ENCODE results near the gene MMP14. TPM values are rescaled to one million over a fixed set of nuclear protein-coding genes. Genes with fewer than 3 reads are reported as not detected.

Gene MMP14
- total RNA-seq, 1 experiment from 2014 or later, result 34.8 TPM

DNA sequence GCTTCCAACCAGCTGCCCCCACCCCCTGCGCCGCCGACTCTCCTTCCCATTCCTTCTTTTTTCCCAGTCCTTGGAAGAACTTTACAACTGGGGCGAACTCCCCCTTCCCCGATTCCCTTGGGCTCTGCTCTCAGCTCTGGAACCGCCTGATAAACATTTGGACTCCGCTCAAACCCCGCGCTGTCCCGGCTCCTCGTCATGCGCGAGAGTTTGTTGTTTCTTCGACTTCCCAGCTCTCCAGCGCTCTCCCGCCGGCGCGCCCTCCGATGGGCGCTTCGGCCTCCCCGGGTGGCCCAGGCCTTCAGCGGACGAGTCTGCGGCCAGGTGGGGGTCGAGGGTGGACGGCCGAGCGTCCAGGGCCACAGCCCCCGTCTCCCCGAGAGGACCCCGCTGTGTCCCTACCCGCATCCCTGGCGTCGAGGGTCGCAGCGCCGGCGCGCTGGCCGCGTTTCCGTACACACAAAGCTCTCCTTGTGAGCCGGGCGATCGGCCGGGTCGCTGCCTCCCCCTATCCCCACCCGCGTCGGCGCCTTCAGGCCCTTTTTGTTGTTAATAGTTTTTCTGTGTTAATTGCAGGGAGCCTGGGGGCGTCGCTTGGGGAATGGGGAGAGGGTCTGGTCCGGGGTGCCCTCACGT lies 847 bp downstream of the MMP14 start:
- Histone ChIP-seq H3K9me3 (ENCODE audit: insufficient read depth, low read depth) (no peaks in the 10 kb centered on the region), H3K4me3 (peak overlapping the region; percentile 57; the same call in 1 of the 2 replicates), H4K20me1 (ENCODE audit: insufficient read depth) (no peaks in the 10 kb centered on the region), H2AFZ (peak overlapping the region; percentile 81), H3K4me2 (peak overlapping the region; percentile 58), H3K4me1 (replicated peaks; ENCODE audit: insufficient read depth) (no peaks in the 10 kb centered on the region), H3K79me2 (ENCODE audit: low read depth) (no peaks in the 10 kb centered on the region), H3F3A (ENCODE audit: insufficient read depth, low read depth) (no peaks in the 10 kb centered on the region), H3K9me2 (ENCODE audit: insufficient read depth) (no peaks in the 10 kb centered on the region), H3K27me3 (ENCODE audit: insufficient read depth, low read depth) (no peaks in the 10 kb centered on the region), H3K36me3 (ENCODE audit: low read depth) (no peaks in the 10 kb centered on the region), H3K27ac (no peak overlapping the region)
- DNase-seq, result no peak
- ChIA-PET CTCF (interaction anchor here (0.7 kb wide), 1 partner anchor 240 kb away, joined by 3 read pairs; no protein-coding TSS in a partner anchor), POLR2A (ENCODE audit: unreplicated experiment) (interaction anchor here (0.7 kb wide), 1 partner anchor 314 kb away, joined by 3 read pairs; no protein-coding TSS in a partner anchor)
- intact Hi-C loops (cut with micrococcal nuclease; ENCODE audit: unreplicated experiment), result no loop called here
- BruUV-seq (replicated peaks), result no TSS peak
- TF ChIP-seq, protein P1, sequence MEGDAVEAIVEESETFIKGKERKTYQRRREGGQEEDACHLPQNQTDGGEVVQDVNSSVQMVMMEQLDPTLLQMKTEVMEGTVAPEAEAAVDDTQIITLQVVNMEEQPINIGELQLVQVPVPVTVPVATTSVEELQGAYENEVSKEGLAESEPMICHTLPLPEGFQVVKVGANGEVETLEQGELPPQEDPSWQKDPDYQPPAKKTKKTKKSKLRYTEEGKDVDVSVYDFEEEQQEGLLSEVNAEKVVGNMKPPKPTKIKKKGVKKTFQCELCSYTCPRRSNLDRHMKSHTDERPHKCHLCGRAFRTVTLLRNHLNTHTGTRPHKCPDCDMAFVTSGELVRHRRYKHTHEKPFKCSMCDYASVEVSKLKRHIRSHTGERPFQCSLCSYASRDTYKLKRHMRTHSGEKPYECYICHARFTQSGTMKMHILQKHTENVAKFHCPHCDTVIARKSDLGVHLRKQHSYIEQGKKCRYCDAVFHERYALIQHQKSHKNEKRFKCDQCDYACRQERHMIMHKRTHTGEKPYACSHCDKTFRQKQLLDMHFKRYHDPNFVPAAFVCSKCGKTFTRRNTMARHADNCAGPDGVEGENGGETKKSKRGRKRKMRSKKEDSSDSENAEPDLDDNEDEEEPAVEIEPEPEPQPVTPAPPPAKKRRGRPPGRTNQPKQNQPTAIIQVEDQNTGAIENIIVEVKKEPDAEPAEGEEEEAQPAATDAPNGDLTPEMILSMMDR (conservative IDR thresholded peaks at IDR 0.05), result no peak
- no peak for TF ChIP-seq EZH2 (IDR thresholded peaks at IDR 0.05; ENCODE audit: low read depth)

DNA sequence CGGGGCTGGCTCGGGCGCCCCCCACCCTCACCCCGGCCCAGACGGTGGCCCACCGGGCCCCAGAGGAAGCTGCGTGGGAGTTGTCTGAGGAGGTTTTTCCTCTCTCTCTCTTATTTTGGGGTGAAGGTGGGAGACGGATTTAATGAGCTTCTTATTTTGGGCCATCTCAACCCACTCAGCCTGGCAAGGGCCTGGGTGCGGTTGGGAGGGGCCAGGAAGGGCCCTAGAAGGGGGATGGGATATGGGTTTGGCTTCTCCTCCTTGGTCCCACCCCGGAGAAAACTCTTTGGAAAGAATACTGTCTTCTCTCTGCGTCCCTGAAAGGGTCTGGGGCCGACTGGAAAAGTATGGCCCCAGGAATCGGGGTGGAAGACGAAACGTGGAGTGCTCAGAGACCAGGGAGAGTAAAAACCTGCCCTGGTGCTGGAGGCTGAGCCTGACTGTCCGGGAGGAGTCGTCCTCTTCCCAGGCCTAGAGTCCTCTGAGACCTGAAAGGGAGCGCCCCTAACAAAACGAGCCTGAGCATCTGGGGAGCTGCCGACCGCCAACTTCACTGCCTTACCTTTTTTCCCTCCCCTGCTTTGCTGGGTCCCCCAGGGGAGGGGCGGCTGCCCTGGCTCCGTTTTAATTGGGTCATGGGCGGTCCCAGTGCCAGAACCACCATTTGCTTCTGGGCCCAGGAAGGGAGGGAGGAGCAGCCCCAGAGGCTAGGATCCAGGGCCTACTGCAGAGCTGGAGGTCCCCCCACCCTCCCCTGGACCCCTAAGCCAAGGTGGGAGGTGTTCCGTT lies 1.6 kb downstream of the MMP14 start:
- Histone ChIP-seq H3F3A (ENCODE audit: insufficient read depth, low read depth) (no peaks in the 10 kb centered on the region), H3K4me3 (no peak overlapping the region; the same call in 1 of the 2 replicates), H3K4me2 (peak overlapping the region; percentile 58; the same call in 1 of the 2 replicates), H3K79me2 (ENCODE audit: low read depth) (no peaks in the 10 kb centered on the region), H4K20me1 (ENCODE audit: insufficient read depth) (no peaks in the 10 kb centered on the region), H3K9me3 (ENCODE audit: insufficient read depth, low read depth) (no peaks in the 10 kb centered on the region), H3K27me3 (ENCODE audit: insufficient read depth, low read depth) (no peaks in the 10 kb centered on the region), H3K9me2 (ENCODE audit: insufficient read depth) (no peaks in the 10 kb centered on the region), H2AFZ (no peak overlapping the region), H3K4me1 (replicated peaks; ENCODE audit: insufficient read depth) (no peaks in the 10 kb centered on the region), H3K36me3 (ENCODE audit: low read depth) (no peaks in the 10 kb centered on the region), H3K27ac (no peak overlapping the region)
- POLR2A ChIA-PET (ENCODE audit: unreplicated experiment), result no interaction called here
- TF ChIP-seq, protein P1 (conservative IDR thresholded peaks at IDR 0.05), result no peak
- TF ChIP-seq EZH2 (IDR thresholded peaks at IDR 0.05; ENCODE audit: low read depth), result no peak
- CTCF ChIA-PET, result interaction anchor here (0.7 kb wide), 1 partner anchor 239 kb away, joined by 3 read pairs; no protein-coding TSS in a partner anchor
- no TSS peak for BruUV-seq (replicated peaks)
- no peak for DNase-seq
- intact Hi-C loops (cut with micrococcal nuclease; ENCODE audit: unreplicated experiment), result no loop called here

DNA sequence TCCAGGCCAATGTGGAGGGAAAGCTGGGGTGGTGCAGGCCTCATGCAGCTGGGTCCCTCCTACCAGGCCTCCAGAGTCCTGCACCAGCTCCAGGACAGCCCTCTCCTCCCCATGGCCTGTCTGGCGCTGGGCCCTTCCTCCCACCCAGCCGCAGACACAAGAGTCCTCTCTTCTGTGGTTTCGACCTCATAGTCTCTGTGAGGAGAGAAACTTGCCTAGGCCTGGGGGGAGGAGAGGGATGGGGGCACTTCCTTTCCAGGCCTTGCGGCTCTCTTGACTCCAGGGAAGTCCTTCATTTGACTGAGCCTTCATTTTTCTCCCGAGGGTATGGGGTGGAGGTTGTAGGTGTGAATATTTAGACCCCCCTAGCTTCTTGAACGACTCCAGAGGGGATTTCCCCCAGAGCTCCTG lies 2.3 kb downstream of the MMP14 start:
- H3K4me2 ChIP-seq, result no peak overlapping the region
- H3K9me3 ChIP-seq (ENCODE audit: insufficient read depth, low read depth), result no peaks in the 10 kb centered on the region
- intact Hi-C loops (cut with micrococcal nuclease; ENCODE audit: unreplicated experiment), result no loop called here
- no peak for DNase-seq
- ChIA-PET POLR2A (ENCODE audit: unreplicated experiment) (interaction anchor here (0.5 kb wide), 1 partner anchor 64 kb away, joined by 5 read pairs; no protein-coding TSS in a partner anchor), CTCF (no interaction called here)
- no peaks in the 10 kb centered on the region for H4K20me1 ChIP-seq (ENCODE audit: insufficient read depth)
- no peaks in the 10 kb centered on the region for H3K9me2 ChIP-seq (ENCODE audit: insufficient read depth)
- H3K79me2 ChIP-seq (ENCODE audit: low read depth), result no peaks in the 10 kb centered on the region
- no peak overlapping the region for H2AFZ ChIP-seq
- no peaks in the 10 kb centered on the region for H3K4me1 ChIP-seq (replicated peaks; ENCODE audit: insufficient read depth)
- no peak overlapping the region for H3K4me3 ChIP-seq
- no TSS peak for BruUV-seq (replicated peaks)
- H3F3A ChIP-seq (ENCODE audit: insufficient read depth, low read depth), result no peaks in the 10 kb centered on the region
- no peak for TF ChIP-seq EZH2 (IDR thresholded peaks at IDR 0.05; ENCODE audit: low read depth)
- TF ChIP-seq, protein P1 (conservative IDR thresholded peaks at IDR 0.05), result no peak
- H3K27me3 ChIP-seq (ENCODE audit: insufficient read depth, low read depth), result no peaks in the 10 kb centered on the region
- no peak overlapping the region for H3K27ac ChIP-seq
- H3K36me3 ChIP-seq (ENCODE audit: low read depth), result no peaks in the 10 kb centered on the region

Measured in PC-9 (cell line).